ENCODE results near the gene CCDC148.

The CCDC148 gene

DNA sequence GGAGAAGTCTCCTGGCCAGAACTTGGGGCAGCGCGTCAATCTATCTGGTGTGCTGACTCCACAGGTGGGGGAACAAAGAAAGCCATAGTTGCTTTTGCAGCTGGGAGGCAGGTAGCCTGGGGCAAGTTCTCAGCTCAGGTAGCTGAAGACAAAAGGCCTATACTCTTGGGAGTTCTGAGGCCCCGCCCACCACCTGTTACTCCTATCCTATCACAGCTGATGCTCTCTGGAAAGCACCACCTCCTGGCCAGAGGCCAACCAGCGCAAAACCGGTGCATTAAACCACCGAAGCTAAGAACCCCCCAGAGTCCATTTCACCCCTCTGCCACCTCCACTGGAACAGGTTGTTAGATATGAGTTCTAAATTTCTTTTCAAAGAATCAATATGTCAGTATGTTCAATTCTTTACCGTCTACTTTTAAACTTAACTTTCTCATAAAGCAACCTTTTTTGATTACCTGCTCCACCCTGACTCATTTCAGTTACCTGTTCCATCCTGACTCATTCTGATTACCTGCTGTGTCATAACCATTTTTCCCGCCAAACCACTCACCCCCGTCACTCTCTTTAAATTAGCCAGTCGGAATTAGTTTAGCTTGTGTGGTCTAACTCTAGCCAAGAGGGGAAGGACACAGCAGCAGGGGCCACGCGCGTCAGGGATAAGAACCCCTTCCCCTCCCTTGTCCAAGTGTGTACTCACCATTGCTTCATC, 311.5 kb downstream of the CCDC148 start:
- Histone ChIP-seq H3K36me3 (ENCODE audit: control insufficient read depth, insufficient read depth, low read length) (no peaks in the 10 kb centered on the region), H3K4me3 (ENCODE audit: low read depth, low read length) (no peak overlapping the region), H3K79me2 (no peaks in the 10 kb centered on the region), H3K4me2 (ENCODE audit: low read length) (no peak overlapping the region), H3K27ac (no peak overlapping the region), H3K9ac (no peak overlapping the region), H3K4me1 (no peaks in the 10 kb centered on the region), H2AFZ (no peak overlapping the region), H3K9me3 (ENCODE audit: control insufficient read depth, low read length) (no peaks in the 10 kb centered on the region), H3K27me3 (ENCODE audit: control insufficient read depth, insufficient read depth, low read length) (no peaks in the 10 kb centered on the region)
- TF ChIP-seq CTCF (IDR thresholded peaks at IDR 0.05): no peak

GRCh38 chr2:158143703-158144360, 312.7 kb downstream of the CCDC148 start:
- Histone ChIP-seq H3K27me3 (ENCODE audit: control insufficient read depth, insufficient read depth, low read length) (no peaks in the 10 kb centered on the region), H3K9me3 (ENCODE audit: control insufficient read depth, low read length) (no peaks in the 10 kb centered on the region), H3K27ac (no peak overlapping the region), H3K4me2 (ENCODE audit: low read length) (no peak overlapping the region), H3K4me3 (ENCODE audit: low read depth, low read length) (no peak overlapping the region), H2AFZ (no peak overlapping the region), H3K79me2 (no peaks in the 10 kb centered on the region), H3K9ac (no peak overlapping the region), H3K36me3 (ENCODE audit: control insufficient read depth, insufficient read depth, low read length) (no peaks in the 10 kb centered on the region), H3K4me1 (no peaks in the 10 kb centered on the region)
- no peak for TF ChIP-seq CTCF (IDR thresholded peaks at IDR 0.05)

DNA sequence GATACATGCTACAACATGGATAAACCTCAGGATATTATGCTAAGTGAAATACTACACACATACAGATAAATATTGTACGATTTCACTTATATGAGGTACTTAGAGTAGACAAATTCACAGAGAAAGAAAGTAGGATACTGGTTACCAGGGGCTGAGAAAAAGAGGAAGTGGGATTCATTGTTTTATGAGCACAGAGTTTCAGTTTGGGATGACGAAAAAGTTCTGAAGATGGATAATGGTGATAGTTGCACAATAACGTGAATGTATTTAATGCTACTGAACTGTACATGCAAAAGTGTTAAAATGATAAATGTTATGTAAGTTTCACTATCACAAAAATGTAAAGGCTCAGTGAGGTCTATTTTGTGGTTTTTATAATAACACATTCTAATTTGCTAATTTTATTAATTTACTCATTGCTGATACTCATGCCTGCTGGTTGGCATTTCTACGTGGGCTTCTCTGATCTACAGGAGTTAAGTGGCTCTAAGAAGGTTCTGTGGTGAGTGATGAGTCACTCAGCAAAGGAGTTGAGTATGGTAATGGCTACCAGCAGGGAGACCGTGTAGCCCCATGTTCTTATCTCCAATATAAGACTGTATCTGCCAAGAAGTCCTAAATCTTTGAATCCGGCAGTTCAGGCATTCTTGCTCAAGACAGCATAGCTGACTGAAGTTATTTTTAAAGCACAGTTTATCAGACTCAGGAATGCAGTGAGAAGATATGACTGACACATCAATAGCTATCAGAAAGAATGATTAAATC, 313.8 kb downstream of the CCDC148 start:
- Histone ChIP-seq H3K27ac (no peak overlapping the region), H2AFZ (no peak overlapping the region), H3K4me3 (ENCODE audit: low read depth, low read length) (no peak overlapping the region), H3K79me2 (no peaks in the 10 kb centered on the region), H3K4me1 (no peaks in the 10 kb centered on the region), H3K36me3 (ENCODE audit: control insufficient read depth, insufficient read depth, low read length) (no peaks in the 10 kb centered on the region), H3K4me2 (ENCODE audit: low read length) (no peak overlapping the region), H3K9me3 (ENCODE audit: control insufficient read depth, low read length) (no peaks in the 10 kb centered on the region), H3K9ac (no peak overlapping the region), H3K27me3 (ENCODE audit: control insufficient read depth, insufficient read depth, low read length) (no peaks in the 10 kb centered on the region)
- no peak for TF ChIP-seq CTCF (IDR thresholded peaks at IDR 0.05)

GRCh38 chr2:158142165-158142564, 314.4 kb downstream of the CCDC148 start:
- no peak overlapping the region for H2AFZ ChIP-seq
- H3K4me2 ChIP-seq (ENCODE audit: low read length): no peak overlapping the region
- H3K4me1 ChIP-seq: no peaks in the 10 kb centered on the region
- H3K27me3 ChIP-seq (ENCODE audit: control insufficient read depth, insufficient read depth, low read length): no peaks in the 10 kb centered on the region
- no peak overlapping the region for H3K27ac ChIP-seq
- no peak overlapping the region for H3K4me3 ChIP-seq (ENCODE audit: low read depth, low read length)
- no peak for TF ChIP-seq CTCF (IDR thresholded peaks at IDR 0.05)
- H3K36me3 ChIP-seq (ENCODE audit: control insufficient read depth, insufficient read depth, low read length): no peaks in the 10 kb centered on the region
- H3K9ac ChIP-seq: no peak overlapping the region
- H3K79me2 ChIP-seq: no peaks in the 10 kb centered on the region
- no peaks in the 10 kb centered on the region for H3K9me3 ChIP-seq (ENCODE audit: control insufficient read depth, low read length)

All from parathyroid adenoma (tissue), 2 donors.